HG03045 (cell line): ENCODE results near the gene PGAP2.
"Not testable (repeated sequence)": the region's sequence is repeated elsewhere in the genome, so short reads cannot be mapped to it uniquely, and the experiment has no call there.

Experiments
- ATAC-seq: cut with Tn5 transposase; IDR thresholded peaks from one replicate; pipeline ENCODE4 v1.9.1; 2021; ENCODE audit warnings: mild to moderate bottlenecking, moderate library complexity; ENCODE audit not compliant: unreplicated experiment

PGAP2 gene

GRCh38 chr11:3803726-3804495 lies 4.4 kb upstream of the PGAP2 start:
- no peak for ATAC-seq

- peak; percentile 54 for ATAC-seq
Measured at GRCh38 chr11:3808861-3809623, 682 bp downstream of the PGAP2 start.

DNA sequence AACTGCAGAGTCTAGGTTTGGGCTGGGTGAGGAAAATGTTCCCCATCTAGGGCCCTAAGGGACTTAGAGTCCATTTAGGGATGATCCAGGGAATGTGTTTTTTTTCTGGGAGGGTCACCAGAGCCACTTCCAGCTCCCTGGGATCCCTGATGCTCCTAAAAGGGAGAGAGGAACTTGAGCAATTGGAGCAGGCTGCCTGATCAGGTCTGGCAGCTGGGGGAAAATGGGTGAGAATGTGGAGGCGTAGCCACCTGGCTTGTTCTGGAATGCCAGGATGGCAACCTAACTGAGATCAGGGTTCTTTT lies 1.2 kb downstream of the PGAP2 start:
- ATAC-seq, result no peak

DNA sequence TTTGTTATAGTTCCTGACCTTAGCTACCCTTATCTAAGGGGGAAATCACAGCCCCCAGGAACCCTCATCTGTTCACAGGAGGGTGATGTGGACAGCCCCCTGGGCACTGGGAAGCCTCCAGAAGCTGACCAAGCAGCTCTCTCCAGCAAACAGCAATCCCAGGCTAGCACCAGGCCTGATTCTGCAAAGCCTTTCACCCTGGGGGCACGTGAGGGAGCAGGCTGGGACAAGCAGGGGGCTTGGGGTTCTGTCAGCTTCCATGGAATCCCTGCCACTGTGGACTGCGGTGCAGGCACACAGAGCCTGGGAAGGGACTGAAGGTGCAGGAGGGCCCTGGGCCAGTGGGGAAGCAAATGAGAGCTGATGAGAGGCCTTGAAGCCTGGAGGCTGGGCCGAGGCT lies 2.1 kb downstream of the PGAP2 start:
- ATAC-seq, result no peak

GRCh38 chr11:3810951-3811350 lies 2.6 kb downstream of the PGAP2 start:
- ATAC-seq, result no peak

DNA sequence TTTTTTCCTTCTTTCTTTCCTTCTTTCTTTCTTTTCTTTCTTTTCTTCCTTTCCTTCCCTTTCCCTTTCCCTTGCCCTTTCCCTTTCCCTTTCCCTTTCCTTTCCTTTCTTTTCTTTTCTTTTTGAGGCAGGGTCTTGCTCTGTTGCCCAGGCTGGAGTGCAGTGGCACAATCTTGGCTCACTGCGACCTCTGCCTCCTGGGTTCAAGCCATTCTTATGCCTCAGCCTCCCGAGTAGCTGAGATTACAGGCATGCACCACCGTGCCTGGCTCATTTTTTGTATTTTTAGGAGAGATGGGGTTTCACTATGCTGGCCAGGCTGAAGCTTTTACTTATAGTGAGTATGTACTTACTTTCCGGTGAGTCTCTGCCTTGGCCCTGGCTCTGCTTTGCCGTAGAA lies 6.5 kb downstream of the PGAP2 start:
- not testable (repeated sequence) for ATAC-seq

GRCh38 chr11:3815845-3816244 lies 7.5 kb downstream of the PGAP2 start:
- ATAC-seq, result no peak

DNA sequence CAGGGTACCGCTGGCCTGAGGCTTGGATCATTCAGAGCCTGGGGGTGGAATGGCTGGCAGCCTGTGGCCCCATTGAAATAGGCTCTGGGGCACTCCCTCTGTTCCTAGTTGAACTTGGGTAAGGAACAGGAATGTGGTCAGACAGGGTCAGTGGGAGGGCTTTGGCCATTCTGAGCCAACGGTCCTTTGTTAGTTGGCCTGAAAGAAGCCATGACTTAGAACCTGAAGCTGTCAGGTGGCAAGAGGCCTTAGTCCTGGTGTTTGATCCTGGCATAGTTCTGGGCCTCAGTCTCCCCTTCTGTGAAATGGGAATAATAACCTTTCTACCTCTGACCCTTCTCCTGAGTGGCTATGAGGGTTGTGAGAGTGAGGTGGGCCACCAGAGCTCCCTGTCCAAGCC lies 8.3 kb downstream of the PGAP2 start:
- ATAC-seq, result no peak

- ATAC-seq, result no peak
Measured at GRCh38 chr11:3817181-3817800, 8.9 kb downstream of the PGAP2 start.

- no peak for ATAC-seq
Measured at GRCh38 chr11:3820971-3821370, 12.6 kb downstream of the PGAP2 start.

- ATAC-seq, result no peak
Measured at GRCh38 chr11:3822312-3822711, 14.0 kb downstream of the PGAP2 start.

- no peak for ATAC-seq
Measured at GRCh38 chr11:3823303-3823702, 14.9 kb downstream of the PGAP2 start.

GRCh38 chr11:3823762-3824506 lies 15.6 kb downstream of the PGAP2 start:
- no peak for ATAC-seq

GRCh38 chr11:3824714-3825472 lies 16.5 kb downstream of the PGAP2 start:
- peak; percentile 61 for ATAC-seq

DNA sequence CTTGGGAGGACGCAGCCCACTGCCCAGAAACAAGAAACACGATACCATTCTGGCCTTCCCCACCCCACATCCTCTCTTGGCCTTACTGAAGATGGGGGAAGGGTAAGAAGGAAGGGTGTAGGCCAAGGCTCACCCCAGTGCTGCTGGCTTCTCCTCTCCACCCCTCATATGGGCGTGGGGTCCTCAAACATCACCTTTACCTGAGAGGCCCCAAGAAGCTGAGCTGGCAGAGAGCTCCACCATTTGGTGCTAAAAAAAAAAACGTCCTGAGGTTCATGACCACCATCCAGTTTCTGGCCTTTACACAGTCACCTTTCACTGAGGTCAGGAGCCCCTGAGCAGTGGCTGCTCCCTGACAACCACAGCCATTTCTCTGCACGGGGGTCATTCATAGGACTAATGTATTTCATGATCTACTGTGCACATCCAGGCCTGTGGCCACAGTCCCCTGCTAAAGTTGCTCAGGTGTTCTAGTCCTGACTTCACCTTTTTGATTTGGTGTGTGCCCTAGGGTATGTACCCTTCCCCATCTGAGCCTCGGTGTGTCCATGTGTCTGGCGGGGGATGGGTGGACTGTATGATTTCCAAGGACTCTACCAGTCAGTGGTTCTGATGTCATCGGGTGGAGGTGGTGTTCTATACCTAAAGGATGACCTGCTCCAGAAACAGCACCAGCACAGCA lies 17.3 kb downstream of the PGAP2 start:
- ATAC-seq, result no peak

DNA sequence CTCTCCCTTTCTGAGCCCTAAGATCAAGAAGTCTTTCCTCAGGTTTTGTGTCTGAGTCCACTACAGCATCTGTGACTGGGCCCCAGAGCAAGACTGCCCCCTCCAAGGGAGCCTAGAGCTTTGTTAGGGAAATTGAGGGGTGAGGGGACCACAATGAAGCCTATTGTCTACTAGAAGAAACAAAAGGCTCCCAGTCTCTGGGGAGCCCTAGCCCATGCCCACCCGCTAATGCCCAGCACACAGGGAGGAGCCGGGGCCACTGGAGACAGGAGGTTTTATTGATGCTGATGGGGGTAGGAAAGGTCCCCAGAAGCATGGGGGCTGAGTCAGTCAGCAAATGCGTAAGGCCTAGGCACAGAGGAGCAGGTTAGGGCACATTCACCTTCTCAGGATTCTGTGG lies 18.4 kb downstream of the PGAP2 start:
- no peak for ATAC-seq

- ATAC-seq, result no peak
Measured at GRCh38 chr11:3827434-3828186, 19.2 kb downstream of the PGAP2 start.

DNA sequence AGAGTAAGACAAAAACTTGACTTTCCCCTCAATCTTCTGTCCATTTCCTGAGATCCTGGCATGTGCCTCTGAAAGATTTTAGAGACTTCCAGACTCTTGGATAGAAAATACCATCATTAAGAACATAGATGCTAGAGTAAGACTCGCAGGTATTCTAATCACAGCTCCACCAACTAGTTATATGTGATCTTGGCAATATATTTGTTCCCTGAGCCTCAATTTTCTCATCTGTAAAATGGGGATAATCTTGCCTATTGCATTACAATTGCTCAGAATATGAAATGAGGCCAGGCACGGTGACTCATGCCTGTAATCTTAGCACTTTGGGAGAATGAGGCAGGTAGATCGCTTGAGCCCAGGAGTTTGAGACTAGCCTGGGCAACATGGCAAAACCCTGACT lies 21.7 kb downstream of the PGAP2 start:
- ATAC-seq, result no peak

GRCh38 chr11:3830730-3831129 lies 22.4 kb downstream of the PGAP2 start:
- no peak for ATAC-seq
